Stimulated activated CD4-positive, alpha-beta T cell treated with anti-CD3 and anti-CD28 coated beads, Interleukin-15, amount 100 ng/mL, for 24 hours (primary cell): ENCODE results near the gene PIP5KL1.
A peak's percentile ranks its signal among the peaks of the same experiment; 100 is the strongest.

Experiments used
- DNase-seq: peaks from one replicate; pipeline ENCODE4 v3.0.0-alpha.2; 2020

The PIP5KL1 gene, protein sequence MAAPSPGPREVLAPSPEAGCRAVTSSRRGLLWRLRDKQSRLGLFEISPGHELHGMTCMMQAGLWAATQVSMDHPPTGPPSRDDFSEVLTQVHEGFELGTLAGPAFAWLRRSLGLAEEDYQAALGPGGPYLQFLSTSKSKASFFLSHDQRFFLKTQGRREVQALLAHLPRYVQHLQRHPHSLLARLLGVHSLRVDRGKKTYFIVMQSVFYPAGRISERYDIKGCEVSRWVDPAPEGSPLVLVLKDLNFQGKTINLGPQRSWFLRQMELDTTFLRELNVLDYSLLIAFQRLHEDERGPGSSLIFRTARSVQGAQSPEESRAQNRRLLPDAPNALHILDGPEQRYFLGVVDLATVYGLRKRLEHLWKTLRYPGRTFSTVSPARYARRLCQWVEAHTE

GRCh38 chr9:127930231-127931091 is at the start of gene PIP5KL1:
Gene PIP5KL1 (minus strand): TSS chr9:127930777. CDS start chr9:127930752, 25 bp downstream.
- peak; percentile 84 for DNase-seq

DNA sequence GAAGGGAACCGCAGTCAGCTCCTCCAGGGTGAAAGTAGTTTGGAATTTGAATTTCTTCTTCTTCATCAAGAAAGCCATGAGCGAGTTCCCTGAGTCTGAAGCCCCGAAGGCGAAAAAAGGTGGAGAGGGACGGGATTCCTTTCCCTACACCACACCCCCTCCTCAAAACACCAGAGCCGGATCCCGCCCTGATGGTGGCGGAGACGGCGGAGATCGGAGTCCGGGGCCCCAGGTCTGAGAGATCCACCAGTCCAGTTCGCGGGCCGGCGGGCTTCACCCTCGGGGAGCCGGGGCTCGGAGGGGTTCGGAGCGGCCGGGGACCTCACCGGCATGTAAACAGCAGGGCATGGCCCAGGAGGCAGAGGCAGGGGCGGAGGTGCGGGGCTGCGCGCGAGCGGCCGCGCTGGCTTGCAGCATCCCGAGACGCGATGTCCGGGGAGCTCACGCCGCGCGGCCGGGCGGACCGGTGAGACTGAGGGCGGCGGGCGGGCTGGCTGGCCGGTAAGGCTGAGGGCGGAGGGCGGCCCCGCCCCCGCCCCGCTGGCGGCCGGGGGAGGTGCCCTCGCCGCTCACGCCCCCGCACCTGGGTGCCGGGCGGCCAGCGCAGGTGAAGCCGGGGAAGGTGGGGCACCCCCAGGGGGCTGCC is 49.6 kb upstream of the PIP5KL1 start:
- peak; percentile 59 for DNase-seq

DNA sequence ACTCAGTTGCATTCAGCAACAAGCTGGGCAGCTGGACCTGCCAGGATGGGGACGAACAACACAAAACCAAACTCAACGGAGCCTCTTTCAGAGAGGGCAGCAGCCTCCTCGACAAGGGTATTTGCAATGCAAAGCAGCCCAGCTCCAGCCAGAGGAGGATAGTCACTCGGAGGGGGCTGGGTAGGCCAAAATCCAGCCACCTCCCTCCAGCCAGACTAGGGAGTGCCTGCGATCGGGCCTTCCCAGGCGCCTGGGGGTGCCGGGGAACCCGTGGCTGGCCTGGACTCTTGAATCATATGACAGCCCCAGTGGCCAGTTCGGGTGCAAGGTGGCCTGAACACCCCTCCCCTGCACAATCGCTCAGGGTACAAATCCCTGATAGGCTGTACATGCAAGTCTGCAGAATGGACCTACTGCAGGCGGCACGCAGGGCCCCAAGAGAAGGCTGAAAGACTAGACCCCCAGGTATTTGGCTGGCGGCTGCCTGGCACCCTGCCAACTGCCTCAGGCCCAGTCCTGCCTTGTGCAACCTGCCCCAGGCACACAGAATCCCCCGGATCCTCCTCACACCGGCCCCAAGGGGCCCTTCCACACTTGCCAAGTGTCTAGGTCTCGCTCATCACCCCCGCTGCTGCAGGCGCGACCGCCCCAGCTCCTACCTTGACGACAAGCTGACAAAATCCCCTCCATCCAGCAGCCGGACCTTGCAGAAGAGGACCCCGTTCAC is 48.9 kb upstream of the PIP5KL1 start:
- peak; percentile 47 for DNase-seq

- no peak for DNase-seq
Measured at GRCh38 chr9:127979015-127979332, 48.4 kb upstream of the PIP5KL1 start.

- DNase-seq = peak; percentile 49
Measured at GRCh38 chr9:127977884-127978647, 47.5 kb upstream of the PIP5KL1 start.

- peak; percentile 53 for DNase-seq
Measured at GRCh38 chr9:127977009-127977883, 46.7 kb upstream of the PIP5KL1 start.

- DNase-seq = peak; percentile 27
Measured at GRCh38 chr9:127976498-127976897, 45.9 kb upstream of the PIP5KL1 start.

GRCh38 chr9:127975376-127976315 is 45.1 kb upstream of the PIP5KL1 start:
- peak; percentile 24 for DNase-seq

- DNase-seq = no peak
Measured at GRCh38 chr9:127974769-127975261, 44.2 kb upstream of the PIP5KL1 start.

DNA sequence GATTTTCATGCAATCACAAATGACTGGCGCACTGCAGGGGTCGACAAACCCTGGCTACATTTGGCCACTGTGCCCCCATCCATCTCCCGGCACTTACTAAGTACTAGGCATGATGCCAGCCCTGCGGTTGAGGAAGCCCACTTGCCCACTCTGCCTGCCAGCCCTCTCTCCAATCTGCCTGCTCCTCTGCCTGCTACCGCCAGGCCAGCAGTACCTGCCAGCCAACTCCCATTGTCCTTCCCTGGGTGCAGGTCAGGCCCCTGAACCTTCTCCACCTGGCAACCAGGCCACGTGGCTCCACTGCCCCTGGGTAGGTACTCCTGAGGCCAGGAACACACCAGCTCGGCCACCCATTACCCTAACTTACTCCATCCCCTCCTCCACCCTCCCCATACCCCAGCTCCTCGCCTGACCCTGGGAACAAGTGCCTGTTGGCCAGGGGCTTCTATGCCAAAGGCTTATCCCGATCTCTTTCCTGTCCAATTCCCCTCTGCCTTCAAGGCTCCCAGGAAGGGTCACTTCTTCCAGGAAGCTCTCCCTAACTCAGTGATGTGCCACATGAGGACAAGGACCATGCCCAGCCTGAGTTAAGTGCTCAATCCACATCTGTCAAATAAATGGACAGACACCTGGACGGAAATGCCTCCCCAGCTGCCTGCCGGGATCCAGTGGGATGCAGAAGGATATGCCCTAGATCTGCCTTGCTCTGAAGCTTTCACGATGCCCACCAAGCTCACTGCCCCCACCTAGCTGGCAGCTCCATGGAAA is 43.6 kb upstream of the PIP5KL1 start:
- peak; percentile 27 for DNase-seq

DNA sequence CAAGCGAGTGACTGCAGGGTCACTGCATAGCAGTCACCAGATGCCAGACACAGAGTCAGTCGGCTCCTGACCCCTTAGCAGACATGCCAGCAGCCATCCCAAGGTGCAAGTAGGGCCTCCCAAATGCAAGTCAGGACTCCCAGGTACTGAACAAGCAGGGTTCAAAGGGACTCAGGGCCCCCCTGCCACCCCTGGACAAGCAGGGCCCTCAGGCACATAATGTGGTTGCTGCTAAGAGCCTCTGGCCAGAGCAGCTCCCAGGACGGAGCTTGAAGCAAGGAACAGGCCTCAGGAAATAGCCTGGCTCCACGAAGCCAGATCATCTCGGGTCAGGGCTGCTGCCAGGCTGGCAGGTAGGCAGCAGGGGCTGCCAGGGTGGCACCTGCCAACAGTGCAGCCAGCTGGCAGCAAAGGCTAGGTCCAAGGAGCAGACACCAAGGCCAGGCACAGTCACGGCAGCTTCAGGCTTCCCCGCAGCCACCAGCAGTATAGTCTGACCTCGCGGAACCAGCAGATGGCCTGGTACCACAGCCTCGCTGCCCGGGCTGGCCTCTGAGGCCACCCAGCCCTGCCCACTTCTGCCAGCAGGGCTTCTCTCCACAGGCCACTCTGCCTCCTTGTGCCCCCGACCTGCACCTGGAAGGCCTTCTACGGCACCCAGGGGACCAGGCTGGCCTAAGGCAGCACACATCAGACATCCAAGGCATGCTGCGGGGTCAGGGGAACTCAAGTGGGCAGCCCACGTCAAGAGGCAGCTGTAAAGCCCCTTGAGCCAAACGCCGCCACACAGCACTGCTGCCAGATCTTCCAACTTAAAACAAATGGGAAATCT is 42.8 kb upstream of the PIP5KL1 start:
- DNase-seq = peak; percentile 11

GRCh38 chr9:127972236-127972871 is 41.8 kb upstream of the PIP5KL1 start:
- DNase-seq = peak; percentile 31

DNA sequence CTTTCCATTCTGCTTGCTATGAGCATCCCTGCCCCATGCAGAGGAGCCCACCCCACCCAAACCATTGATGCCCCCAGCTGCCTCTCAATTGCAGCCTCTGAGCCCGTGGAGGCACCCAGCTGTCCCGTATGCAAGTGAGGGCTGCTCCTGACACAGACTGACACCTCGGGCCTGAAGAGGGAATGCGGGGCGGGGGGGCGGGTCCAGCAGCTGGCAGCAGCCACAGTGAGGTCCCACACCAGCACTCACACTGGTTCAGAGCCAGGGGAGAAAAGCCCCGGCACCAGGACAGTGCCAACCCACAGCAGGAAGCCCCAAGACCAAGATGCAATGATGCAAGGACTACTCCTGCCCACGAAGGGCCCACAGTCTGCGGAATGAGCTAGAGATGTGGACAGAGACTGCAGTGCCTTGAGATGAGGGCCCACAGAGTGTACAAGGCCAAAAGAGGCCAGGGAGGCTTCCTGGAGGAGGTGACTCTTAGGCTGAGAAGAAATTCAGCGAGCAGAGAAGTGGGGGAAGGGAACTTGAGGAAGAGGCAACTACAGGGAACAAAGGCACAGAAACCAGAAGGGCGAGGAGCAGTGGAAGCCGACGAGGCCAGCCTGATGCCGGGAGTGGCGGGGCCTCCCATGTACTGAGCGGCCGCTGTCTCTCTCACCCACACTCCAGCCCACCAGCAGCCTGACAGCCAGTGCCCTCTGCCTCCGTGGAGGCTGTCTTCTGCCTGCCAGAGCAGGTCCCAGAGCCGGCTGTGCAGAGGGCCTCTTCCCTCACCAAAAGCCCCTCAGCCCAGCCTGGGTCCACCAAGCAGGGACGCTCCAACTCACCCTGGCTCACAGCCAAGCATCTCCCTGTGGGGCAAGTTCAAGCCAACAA is 41.0 kb upstream of the PIP5KL1 start:
- peak; percentile 38 for DNase-seq

GRCh38 chr9:127970401-127971313 is 40.1 kb upstream of the PIP5KL1 start:
- peak; percentile 80 for DNase-seq
